Measurements from ENCODE around the gene IL5.
"Not testable (repeated sequence)": the region's sequence is repeated elsewhere in the genome, so short reads cannot be mapped to it uniquely, and the experiment has no call there.

The IL5 gene

GRCh38 chr5:132543472-132544201 lies at the start of gene IL5:
Gene IL5 (minus strand): TSS chr5:132543522. CDS start chr5:132543478, 44 bp downstream.
- H3K9me3 Mint-ChIP-seq, result no peaks in the 10 kb centered on the region

GRCh38 chr5:132592521-132592920 lies 49.2 kb upstream of the IL5 start:
- H3K27ac Mint-ChIP-seq, result no peak overlapping the region
- no peaks in the 10 kb centered on the region for H3K4me1 Mint-ChIP-seq (ENCODE audit: low read depth)
- DNase-seq, result no peak
- no peak overlapping the region for H3K4me3 Mint-ChIP-seq
- no peaks in the 10 kb centered on the region for H3K9me3 Mint-ChIP-seq
- H3K27me3 Mint-ChIP-seq, result no peaks in the 10 kb centered on the region
- H3K36me3 Mint-ChIP-seq (ENCODE audit: low read depth), result peaks cover 87% of the 10 kb centered on the region

More at GRCh38 chr5:132543472-132544201, at the start of gene IL5:
- H3K36me3 Mint-ChIP-seq (ENCODE audit: low read depth), result no peaks in the 10 kb centered on the region
- H3K27ac Mint-ChIP-seq, result no peak within 1 kb of the TSS
- peaks cover 26% of the 10 kb centered on the region for H3K4me1 Mint-ChIP-seq (ENCODE audit: low read depth)
- H3K27me3 Mint-ChIP-seq, result peaks cover 5% of the 10 kb centered on the region
- DNase-seq, result no peak
- no peak within 1 kb of the TSS for H3K4me3 Mint-ChIP-seq

DNA sequence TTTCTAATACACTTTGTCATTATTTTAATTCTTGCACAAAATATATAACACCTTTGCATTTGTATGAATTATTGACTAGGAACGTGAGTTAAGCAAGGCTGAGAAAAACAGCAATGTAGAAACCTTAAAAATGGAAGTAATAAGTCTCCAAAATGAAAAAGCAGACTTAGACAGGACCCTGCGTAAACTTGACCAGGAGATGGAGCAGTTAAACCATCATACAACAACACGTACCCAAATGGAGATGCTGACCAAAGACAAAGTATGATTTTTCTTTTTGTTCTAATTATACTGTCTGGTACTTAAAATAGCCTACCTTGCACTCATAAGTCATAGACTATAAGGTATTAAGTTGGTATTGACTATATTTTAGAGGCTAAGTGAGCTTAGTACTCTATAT lies 47.8 kb upstream of the IL5 start:
- peaks cover 85% of the 10 kb centered on the region for H3K36me3 Mint-ChIP-seq (ENCODE audit: low read depth)
- H3K27ac Mint-ChIP-seq, result no peak overlapping the region
- DNase-seq, result no peak
- no peak overlapping the region for H3K4me3 Mint-ChIP-seq
- peaks cover 2% of the 10 kb centered on the region for H3K4me1 Mint-ChIP-seq (ENCODE audit: low read depth)
- H3K27me3 Mint-ChIP-seq, result no peaks in the 10 kb centered on the region
- H3K9me3 Mint-ChIP-seq, result no peaks in the 10 kb centered on the region

- Mint-ChIP-seq H3K4me3 (no peak overlapping the region), H3K9me3 (no peaks in the 10 kb centered on the region), H3K27ac (no peak overlapping the region), H3K36me3 (ENCODE audit: low read depth) (peaks cover 86% of the 10 kb centered on the region), H3K27me3 (no peaks in the 10 kb centered on the region), H3K4me1 (ENCODE audit: low read depth) (peaks cover 4% of the 10 kb centered on the region)
- DNase-seq, result no peak
Observed at GRCh38 chr5:132589467-132589866, 46.1 kb upstream of the IL5 start.

GRCh38 chr5:132586063-132586462 lies 42.7 kb upstream of the IL5 start:
- Mint-ChIP-seq H3K4me3 (no peak overlapping the region), H3K9me3 (peaks cover 2% of the 10 kb centered on the region), H3K27me3 (no peaks in the 10 kb centered on the region), H3K27ac (no peak overlapping the region), H3K4me1 (ENCODE audit: low read depth) (peaks cover 6% of the 10 kb centered on the region), H3K36me3 (ENCODE audit: low read depth) (peaks cover 88% of the 10 kb centered on the region)
- DNase-seq, result no peak

DNA sequence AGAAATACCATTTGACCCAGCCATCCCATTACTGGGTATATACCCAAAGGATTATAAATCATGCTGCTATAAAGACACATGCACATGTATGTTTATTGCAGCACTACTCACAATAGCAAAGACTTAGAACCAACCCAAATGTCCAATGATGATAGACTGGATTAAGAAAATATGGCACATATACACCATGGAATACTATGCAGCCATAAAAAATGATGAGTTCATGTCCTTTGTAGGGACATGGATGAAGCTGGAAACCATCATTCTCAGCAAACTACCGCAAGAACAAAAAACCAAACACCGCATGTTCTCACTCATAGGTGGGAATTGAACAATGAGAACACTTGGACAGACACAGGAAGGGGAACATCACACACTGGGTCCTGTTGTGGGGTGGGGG lies 41.2 kb upstream of the IL5 start:
- DNase-seq; H3K4me3 Mint-ChIP-seq; H3K27ac Mint-ChIP-seq; H3K27me3 Mint-ChIP-seq; H3K4me1 Mint-ChIP-seq (ENCODE audit: low read depth); H3K9me3 Mint-ChIP-seq: not testable (repeated sequence)
- peaks cover 88% of the 10 kb centered on the region for H3K36me3 Mint-ChIP-seq (ENCODE audit: low read depth)

DNA sequence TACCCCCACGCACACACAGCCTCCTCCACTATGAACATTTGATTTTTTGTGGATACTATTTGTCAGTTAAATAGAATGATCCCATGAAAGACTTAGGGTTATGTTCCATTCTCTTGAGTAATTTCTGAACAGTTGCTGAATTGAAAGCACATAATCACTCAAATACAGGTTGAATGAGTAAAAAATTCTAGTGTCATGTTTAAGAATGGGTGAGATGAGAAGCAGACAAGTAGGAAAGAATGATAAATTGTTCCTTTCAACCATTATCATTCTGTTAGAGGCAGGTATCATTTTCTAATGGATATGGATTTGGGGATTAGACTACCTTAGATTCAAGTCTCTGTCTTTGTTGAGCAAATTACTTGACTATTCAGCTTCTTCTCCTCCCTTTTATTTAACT lies 32.8 kb upstream of the IL5 start:
- H3K36me3 Mint-ChIP-seq (ENCODE audit: low read depth), result peaks cover 88% of the 10 kb centered on the region

GRCh38 chr5:132566657-132567056 lies 23.3 kb upstream of the IL5 start:
- Mint-ChIP-seq H3K4me3 (no peak overlapping the region), H3K27me3 (no peaks in the 10 kb centered on the region), H3K4me1 (ENCODE audit: low read depth) (peaks cover 51% of the 10 kb centered on the region), H3K9me3 (no peaks in the 10 kb centered on the region), H3K36me3 (ENCODE audit: low read depth) (peaks cover 51% of the 10 kb centered on the region), H3K27ac (peak overlapping the region; percentile 7)
- no peak for DNase-seq

More for the DNA sequence above, 32.8 kb upstream of the IL5 start:
- H3K9me3 Mint-ChIP-seq, result no peaks in the 10 kb centered on the region
- no peaks in the 10 kb centered on the region for H3K27me3 Mint-ChIP-seq
- no peak for DNase-seq
- peaks cover 40% of the 10 kb centered on the region for H3K4me1 Mint-ChIP-seq (ENCODE audit: low read depth)
- no peak overlapping the region for H3K4me3 Mint-ChIP-seq
- peak overlapping the region; percentile 57 for H3K27ac Mint-ChIP-seq

DNA sequence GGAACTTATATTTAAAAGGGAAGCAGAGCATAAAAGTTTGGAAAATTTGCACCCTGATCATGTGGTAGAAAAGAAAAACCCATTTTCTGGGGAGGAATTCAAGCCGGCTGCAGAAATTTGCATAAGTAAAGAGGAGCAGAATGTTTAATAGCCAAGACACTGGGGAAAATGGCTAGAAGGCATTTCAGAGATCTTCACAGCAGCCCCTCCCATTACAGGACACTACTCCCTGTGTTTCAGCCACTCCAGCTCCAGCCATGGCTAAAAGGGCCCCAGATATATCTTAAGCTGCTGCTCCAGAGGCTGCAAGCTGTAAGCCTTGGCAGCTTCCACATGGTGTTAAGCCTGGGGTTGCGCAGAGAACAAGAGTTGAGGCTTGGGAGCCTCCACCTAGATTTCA lies 21.2 kb upstream of the IL5 start:
- peaks cover 37% of the 10 kb centered on the region for H3K4me1 Mint-ChIP-seq (ENCODE audit: low read depth)
- not testable (repeated sequence) for H3K4me3 Mint-ChIP-seq, H3K27me3 Mint-ChIP-seq, H3K27ac Mint-ChIP-seq, DNase-seq, H3K9me3 Mint-ChIP-seq
- H3K36me3 Mint-ChIP-seq (ENCODE audit: low read depth), result peaks cover 35% of the 10 kb centered on the region

DNA sequence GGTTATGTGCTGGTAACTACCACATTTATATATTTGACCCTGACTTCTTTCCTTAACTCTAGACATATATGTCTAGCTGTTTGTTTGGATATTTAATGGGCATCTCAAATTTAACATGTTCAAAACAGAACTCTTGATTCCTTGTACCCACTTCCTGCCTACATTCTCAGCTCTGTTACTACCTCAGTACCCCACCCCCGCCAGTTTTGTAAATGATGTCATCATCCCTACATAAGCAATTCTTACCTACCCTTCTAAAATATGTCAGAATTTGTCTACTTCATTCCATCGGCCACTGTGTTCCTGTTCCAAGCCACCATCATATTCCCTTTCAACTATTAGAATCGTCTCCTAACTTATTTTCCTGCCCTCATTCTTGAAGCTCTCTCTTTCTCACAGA lies 18.3 kb upstream of the IL5 start:
- no peaks in the 10 kb centered on the region for H3K9me3 Mint-ChIP-seq
- DNase-seq, result no peak
- no peaks in the 10 kb centered on the region for H3K27me3 Mint-ChIP-seq
- H3K4me1 Mint-ChIP-seq (ENCODE audit: low read depth), result peaks cover 32% of the 10 kb centered on the region
- H3K4me3 Mint-ChIP-seq, result no peak overlapping the region
- no peak overlapping the region for H3K27ac Mint-ChIP-seq
- peaks cover 28% of the 10 kb centered on the region for H3K36me3 Mint-ChIP-seq (ENCODE audit: low read depth)

DNA sequence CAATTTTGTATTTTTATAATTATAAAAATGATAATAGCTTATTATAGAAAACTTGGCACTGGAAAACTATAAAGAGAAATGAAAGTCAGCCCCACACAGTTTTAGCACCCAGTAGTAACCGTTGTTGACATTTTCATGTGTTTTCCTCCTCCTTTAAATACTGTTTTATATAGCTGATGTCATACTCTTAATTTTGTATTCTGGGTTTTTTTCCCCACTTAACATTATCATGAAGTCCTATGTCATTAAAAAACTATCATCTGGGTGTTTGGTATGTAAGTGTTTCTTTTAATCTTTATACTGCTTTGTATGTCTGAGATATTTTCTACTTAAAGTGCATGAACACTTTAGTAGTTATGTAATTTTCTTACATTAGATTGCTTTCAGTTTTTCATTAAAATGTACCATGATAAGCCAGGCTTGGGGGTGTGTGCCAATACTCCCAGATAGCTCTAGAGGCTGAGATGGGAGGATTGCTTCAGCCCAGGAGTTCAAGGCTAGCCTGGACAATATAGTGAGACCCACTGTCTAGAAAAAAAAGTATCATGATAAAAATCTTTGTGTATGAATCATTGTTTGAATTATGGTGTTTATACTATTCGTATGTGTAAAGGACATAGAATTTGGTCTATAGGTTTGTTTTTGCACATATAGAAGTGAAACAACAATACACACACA lies 16.2 kb upstream of the IL5 start:
- Mint-ChIP-seq H3K4me1 (ENCODE audit: low read depth) (peaks cover 27% of the 10 kb centered on the region), H3K27me3 (no peaks in the 10 kb centered on the region), H3K9me3 (peaks cover 3% of the 10 kb centered on the region), H3K27ac (no peak overlapping the region), H3K4me3 (peak overlapping the region; percentile 32), H3K36me3 (ENCODE audit: low read depth) (peaks cover 24% of the 10 kb centered on the region)
- DNase-seq, result no peak

DNA sequence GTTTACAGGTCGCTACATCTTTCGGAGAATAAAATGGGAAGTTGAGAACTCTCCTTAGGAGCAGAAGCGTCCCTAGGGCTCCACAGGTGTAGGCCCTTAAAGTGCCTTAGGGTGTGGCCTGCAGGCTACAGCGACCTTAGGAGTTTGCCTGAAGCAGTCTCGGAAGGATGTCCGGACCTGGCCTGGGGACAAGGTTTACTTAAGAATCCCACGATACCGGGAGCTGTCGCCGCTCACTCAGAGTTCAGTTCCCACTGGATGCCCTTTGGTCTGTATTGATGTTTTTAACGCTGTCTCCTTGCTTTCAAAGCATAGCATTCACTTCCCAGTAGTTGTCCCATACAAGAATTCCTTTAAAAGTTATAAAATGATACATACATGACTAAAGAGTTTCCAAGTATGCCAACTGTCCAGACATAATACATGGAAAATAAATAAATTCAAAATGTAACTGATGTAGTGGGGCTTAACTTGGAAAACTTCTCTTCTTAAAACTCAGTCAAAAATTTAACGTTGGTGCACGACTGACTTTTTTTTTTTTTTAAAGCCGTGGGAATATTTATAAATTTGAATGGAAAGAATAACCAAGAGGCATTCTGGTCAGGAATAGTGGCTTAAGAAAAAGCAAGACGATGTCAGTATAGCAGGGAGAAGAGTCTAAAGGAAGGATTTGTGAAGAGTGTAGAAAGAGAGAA lies 14.3 kb upstream of the IL5 start:
- H3K9me3 Mint-ChIP-seq, result peaks cover 3% of the 10 kb centered on the region

DNA sequence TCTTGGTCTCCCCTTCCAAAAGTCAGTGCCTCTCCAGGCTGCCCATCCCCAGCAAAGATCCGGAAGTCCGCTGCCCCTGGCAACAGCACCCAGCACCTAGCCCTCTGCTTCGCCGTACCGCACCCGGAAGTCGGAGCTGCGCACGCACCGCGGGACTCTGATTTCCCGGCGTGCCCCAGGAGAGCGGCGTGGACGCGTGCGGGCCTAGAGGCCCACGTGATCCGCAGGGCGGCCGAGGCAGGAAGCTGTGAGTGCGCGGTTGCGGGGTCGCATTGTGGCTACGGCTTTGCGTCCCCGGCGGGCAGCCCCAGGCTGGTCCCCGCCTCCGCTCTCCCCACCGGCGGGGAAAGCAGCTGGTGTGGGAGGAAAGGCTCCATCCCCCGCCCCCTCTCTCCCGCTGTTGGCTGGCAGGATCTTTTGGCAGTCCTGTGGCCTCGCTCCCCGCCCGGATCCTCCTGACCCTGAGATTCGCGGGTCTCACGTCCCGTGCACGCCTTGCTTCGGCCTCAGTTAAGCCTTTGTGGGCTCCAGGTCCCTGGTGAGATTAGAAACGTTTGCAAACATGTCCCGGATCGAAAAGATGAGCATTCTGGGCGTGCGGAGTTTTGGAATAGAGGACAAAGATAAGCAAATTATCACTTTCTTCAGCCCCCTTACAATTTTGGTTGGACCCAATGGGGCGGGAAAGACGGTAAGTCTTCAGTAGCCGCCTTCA lies 13.6 kb upstream of the IL5 start, which contains the start of gene RAD50:
Gene RAD50 (plus strand): TSS at position 215 of the 715 bp plus-strand sequence. CDS start 348 bp downstream, at position 563.
- peak; percentile 96 for DNase-seq
- Mint-ChIP-seq H3K4me1 (ENCODE audit: low read depth) (peaks cover 27% of the 10 kb centered on the region), H3K27ac (peak within 1 kb of the TSS; percentile 99), H3K4me3 (peak within 1 kb of the TSS; percentile 98), H3K27me3 (no peaks in the 10 kb centered on the region), H3K9me3 (peaks cover 3% of the 10 kb centered on the region), H3K36me3 (ENCODE audit: low read depth) (peaks cover 24% of the 10 kb centered on the region)

More for the DNA sequence above, 14.3 kb upstream of the IL5 start:
- peak; percentile 67 for DNase-seq
- H3K4me1 Mint-ChIP-seq (ENCODE audit: low read depth), result peaks cover 27% of the 10 kb centered on the region
- H3K27ac Mint-ChIP-seq, result peak overlapping the region; percentile 99
- peaks cover 24% of the 10 kb centered on the region for H3K36me3 Mint-ChIP-seq (ENCODE audit: low read depth)
- no peaks in the 10 kb centered on the region for H3K27me3 Mint-ChIP-seq
- peak overlapping the region; percentile 98 for H3K4me3 Mint-ChIP-seq

- Mint-ChIP-seq H3K4me1 (ENCODE audit: low read depth) (peaks cover 27% of the 10 kb centered on the region), H3K9me3 (peaks cover 3% of the 10 kb centered on the region), H3K27ac (peak overlapping the region; percentile 99), H3K27me3 (no peaks in the 10 kb centered on the region), H3K36me3 (ENCODE audit: low read depth) (peaks cover 24% of the 10 kb centered on the region), H3K4me3 (peak overlapping the region; percentile 98)
- DNase-seq, result no peak
Observed at GRCh38 chr5:132556153-132556762, 12.9 kb upstream of the IL5 start.
